H9 (cell line): ENCODE data around the gene OR2T10. TPM values are rescaled to one million over a fixed set of nuclear protein-coding genes. Genes with fewer than 3 reads are reported as not detected.

Source experiments
- DNase-seq: peaks from one replicate; pipeline ENCODE4 v3.0.0-alpha.2; 2017
- H2AFZ ChIP-seq: one replicate; pipeline ENCODE4 v1.6.1; 2013; ENCODE audit warnings: mild to moderate bottlenecking, low read length, control low read depth, moderate library complexity
- H2AK5ac ChIP-seq: 2 replicates; pipeline ENCODE4 v1.6.1; 2013; ENCODE audit warnings: low read length, control low read depth, mixed read lengths; ENCODE audit not compliant: insufficient read length
- H2BK120ac ChIP-seq: one replicate; pipeline ENCODE4 v1.6.1; 2013; ENCODE audit warnings: low read depth, mild to moderate bottlenecking, low read length, control low read depth, inconsistent platforms; ENCODE audit not compliant: poor library complexity, severe bottlenecking
- H2BK12ac ChIP-seq: 2 replicates; pipeline ENCODE4 v1.6.1; 2013; ENCODE audit warnings: low read length, control low read depth, mixed read lengths, low read depth; ENCODE audit not compliant: insufficient read length
- H2BK15ac ChIP-seq: 2 replicates; pipeline ENCODE4 v1.6.1; 2013; ENCODE audit warnings: low read depth, low read length, control low read depth
- H2BK20ac ChIP-seq: one replicate; pipeline ENCODE4 v1.6.1; 2013; ENCODE audit warnings: low read depth, mild to moderate bottlenecking, low read length, control low read depth, inconsistent platforms; ENCODE audit not compliant: poor library complexity, severe bottlenecking
- H2BK5ac ChIP-seq: 2 replicates; pipeline ENCODE4 v1.6.1; 2013; ENCODE audit warnings: low read length, control low read depth, mixed read lengths; ENCODE audit not compliant: insufficient read length
- H3K14ac ChIP-seq: 2 replicates; pipeline ENCODE4 v1.6.1; 2013; ENCODE audit warnings: low read length, control low read depth; ENCODE audit not compliant: insufficient read depth
- H3K18ac ChIP-seq: 2 replicates; pipeline ENCODE4 v1.6.1; 2013; ENCODE audit warnings: low read depth, mild to moderate bottlenecking, mixed read lengths, low read length, control low read depth; ENCODE audit not compliant: insufficient read length
- H3K23ac ChIP-seq: 2 replicates; pipeline ENCODE4 v1.6.1; 2013; ENCODE audit warnings: low read length, control low read depth, mixed read lengths, low read depth; ENCODE audit not compliant: insufficient read length
- H3K23me2 ChIP-seq: 2 replicates; pipeline ENCODE4 v1.6.1; 2013; ENCODE audit warnings: low read depth, mild to moderate bottlenecking, mixed read lengths, low read length, control low read depth; ENCODE audit not compliant: insufficient read length, poor library complexity, severe bottlenecking
- H3K27ac ChIP-seq: 2 replicates; pipeline ENCODE4 v1.5.1; 2013; ENCODE audit warnings: low read length, control low read depth, mixed read lengths, low read depth; ENCODE audit not compliant: insufficient read length
- H3K27me3 ChIP-seq: 2 replicates; pipeline ENCODE4 v1.6.1; 2013; ENCODE audit warnings: low read length, control low read depth, inconsistent platforms; ENCODE audit not compliant: insufficient read depth
- H3K4ac ChIP-seq: 2 replicates; pipeline ENCODE4 v1.6.1; 2013; ENCODE audit warnings: low read depth, mild to moderate bottlenecking, control low read depth, inconsistent platforms, low read length, moderate library complexity
- H3K4me1 ChIP-seq: 2 replicates; pipeline ENCODE4 v1.6.1; 2013; ENCODE audit warnings: low read length, control low read depth, inconsistent platforms; ENCODE audit not compliant: insufficient read depth
- H3K4me2 ChIP-seq: 2 replicates; pipeline ENCODE4 v1.6.1; 2013; ENCODE audit warnings: low read length, control low read depth, mixed read lengths; ENCODE audit not compliant: insufficient read length, insufficient read depth
- H3K56ac ChIP-seq: 2 replicates; pipeline ENCODE4 v1.6.1; 2013; ENCODE audit warnings: low read depth, mild to moderate bottlenecking, mixed read lengths, low read length, control low read depth; ENCODE audit not compliant: insufficient read length
- H3K79me1 ChIP-seq: 2 replicates; pipeline ENCODE4 v1.6.1; 2013; ENCODE audit warnings: low read depth, mild to moderate bottlenecking, moderate library complexity, low read length, control low read depth, inconsistent platforms; ENCODE audit not compliant: insufficient read depth, poor library complexity, severe bottlenecking
- H3K79me2 ChIP-seq: 2 replicates; pipeline ENCODE4 v1.6.1; 2013; ENCODE audit warnings: low read length, control low read depth, inconsistent platforms; ENCODE audit not compliant: insufficient read depth
- H3K9ac ChIP-seq: 2 replicates; pipeline ENCODE4 v1.6.1; 2013; ENCODE audit warnings: low read length, control low read depth, mixed read lengths; ENCODE audit not compliant: insufficient read length; ENCODE audit errors: extremely low read depth
- H3K9me3 ChIP-seq: one replicate; pipeline ENCODE4 v1.6.1; 2013; ENCODE audit warnings: low read depth, low read length, inconsistent platforms; ENCODE audit not compliant: control insufficient read depth
- H3T11ph ChIP-seq: one replicate; pipeline ENCODE4 v1.6.1; 2013; ENCODE audit warnings: mild to moderate bottlenecking, low read length, control low read depth, inconsistent platforms
- H4K20me1 ChIP-seq: one replicate; pipeline ENCODE4 v1.6.1; 2013; ENCODE audit not compliant: control insufficient read depth, insufficient read length, insufficient read depth
- H4K5ac ChIP-seq: 2 replicates; pipeline ENCODE4 v1.6.1; 2013; ENCODE audit warnings: low read depth, mild to moderate bottlenecking, mixed read lengths, low read length, control low read depth; ENCODE audit not compliant: insufficient read length
- H4K8ac ChIP-seq: replicated peaks from 2 replicates; pipeline ENCODE4 v1.6.1; 2013; ENCODE audit warnings: low read length, control low read depth, mixed read lengths, low read depth; ENCODE audit not compliant: insufficient read length
- H4K91ac ChIP-seq: 2 replicates; pipeline ENCODE4 v1.6.1; 2013; ENCODE audit warnings: low read depth, mild to moderate bottlenecking, moderate library complexity, mixed read lengths, low read length, control low read depth; ENCODE audit not compliant: insufficient read length
- H3K27ac Mint-ChIP-seq, 3 experiments: 2 replicates in 2 of 3; 3 replicates in 1 of 3; pipeline ENCODE4 v1.8.0; 2020 to 2021; ENCODE audit warnings: mixed read lengths in 3 of 3, mild to moderate bottlenecking in 1 of 3, moderate library complexity in 1 of 3
- H3K27me3 Mint-ChIP-seq: 2 replicates; pipeline ENCODE4 v1.8.0; 2021; ENCODE audit warnings: low read depth, mild to moderate bottlenecking, moderate library complexity, mixed read lengths
- H3K36me3 Mint-ChIP-seq, 3 experiments: 2 replicates in 2 of 3; 3 replicates in 1 of 3; pipeline ENCODE4 v1.8.0; 2020 to 2021; ENCODE audit warnings: low read depth in 3 of 3, mixed read lengths in 3 of 3; ENCODE audit not compliant: insufficient read depth in 1 of 3
- H3K4me1 Mint-ChIP-seq, 2 experiments: 2 replicates each; pipeline ENCODE4 v1.8.0; 2020; ENCODE audit warnings: mixed read lengths in 2 of 2
- H3K4me3 Mint-ChIP-seq, 2 experiments: 2 replicates in 1 of 2; 3 replicates in 1 of 2; pipeline ENCODE4 v1.8.0; 2020 to 2021; ENCODE audit warnings: mild to moderate bottlenecking in 2 of 2, mixed read lengths in 2 of 2, moderate library complexity in 1 of 2
- H3K9me3 Mint-ChIP-seq, 2 experiments: 2 replicates in 1 of 2; 3 replicates in 1 of 2; pipeline ENCODE4 v1.8.0; 2020; ENCODE audit warnings: mild to moderate bottlenecking in 2 of 2, mixed read lengths in 2 of 2, moderate library complexity in 1 of 2
- WGBS: extraction: QIAGEN DNeasy Blood & Tissue Kit; methylation state at CpG from one replicate; pipeline ENCODE4 v1.1.7; 2013; ENCODE audit warnings: missing lambda C conversion rate, low lambda C conversion rate, mixed read lengths; ENCODE audit not compliant: insufficient read length; ENCODE audit errors: extremely low coverage; 5-methylcytosine and 5-hydroxymethylcytosine counted together
- total RNA-seq: library from RNA; stranded (reverse); gene quantifications from 2 replicates; pipeline ENCODE4 v1.2.1, GENCODE V29; 2021
- TF ChIP-seq, protein P1 (sequence below): fragments of 200-600 bp; sonication (generic); conservative IDR thresholded peaks from 3 replicates; pipeline ENCODE4 v1.8.0; 2021; ENCODE audit warnings: antibody characterized with exemption, mild to moderate bottlenecking

OR2T10 gene
- total RNA-seq, 1 experiment from 2014 or later = not detected

DNA sequence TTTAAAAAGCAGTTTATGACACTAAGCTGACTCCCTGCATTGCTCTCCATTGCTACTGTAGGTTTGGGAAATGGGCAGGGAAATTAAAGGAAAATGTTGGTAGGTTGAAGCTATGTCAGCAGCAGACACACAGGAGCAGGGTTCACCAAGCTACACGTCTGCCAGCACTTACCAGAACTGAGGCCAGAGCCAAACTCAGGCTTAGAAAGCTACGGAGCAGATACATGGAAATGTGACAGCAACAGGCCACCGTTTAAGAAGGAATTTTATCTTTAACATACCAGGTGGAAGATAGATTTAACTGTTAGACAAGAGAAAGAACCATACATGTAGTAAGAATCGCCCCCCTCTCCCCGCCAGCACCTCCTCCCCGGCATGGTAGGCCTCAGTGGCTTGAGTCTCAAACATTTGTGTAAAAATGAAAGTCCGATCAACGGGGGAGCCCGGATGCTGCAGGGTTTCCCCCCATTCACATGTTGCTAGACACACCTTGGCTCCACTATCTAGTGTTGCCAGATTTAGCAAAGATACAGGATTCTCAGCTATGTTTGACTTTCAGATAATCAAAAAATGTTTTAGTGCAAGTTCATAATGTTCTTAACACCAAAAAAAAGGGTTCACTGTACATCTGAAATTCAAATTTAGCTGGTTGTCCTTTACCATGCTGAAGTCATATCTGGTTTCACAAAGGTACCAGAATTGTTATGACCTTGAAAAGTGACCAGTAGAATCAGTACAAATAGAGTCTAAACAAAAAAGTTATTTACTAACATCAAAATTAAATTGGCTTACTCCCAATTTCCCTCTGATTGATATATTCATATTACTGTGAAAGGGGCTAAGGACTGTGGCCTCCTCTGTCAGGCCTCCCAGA lies 30.7 kb upstream of the OR2T10 start:
- Histone ChIP-seq H3K27ac (no peak overlapping the region), H4K91ac (no peak overlapping the region), H2BK12ac (no peak overlapping the region), H3K27me3 (no peaks in the 10 kb centered on the region), H3K4ac (no peak overlapping the region), H3K79me1 (no peaks in the 10 kb centered on the region), H3K18ac (no peak overlapping the region), H4K8ac (no peak overlapping the region), H3K9ac (no peak overlapping the region), H3K9me3 (peaks cover 80% of the 10 kb centered on the region), H4K5ac (no peak overlapping the region), H3K4me1 (no peaks in the 10 kb centered on the region), H3K56ac (no peak overlapping the region), H2BK15ac (no peak overlapping the region), H2BK120ac (no peak overlapping the region), H3K79me2 (no peaks in the 10 kb centered on the region), H2AFZ (no peak overlapping the region), H4K20me1 (no peaks in the 10 kb centered on the region), H3K23ac (no peak overlapping the region), H3K4me2 (no peak overlapping the region), H2BK5ac (no peak overlapping the region), H3K23me2 (no peaks in the 10 kb centered on the region), H3T11ph (no peak overlapping the region), H3K14ac (no peak overlapping the region), H2AK5ac (no peak overlapping the region), H2BK20ac (no peak overlapping the region)
- no CpG with 5 or more reads among the region's 9 CpGs for WGBS
- DNase-seq = no peak
- H3K9me3 Mint-ChIP-seq = peaks cover 37 to 45% of the 10 kb centered on the region in 2 experiments
- no peak overlapping the region for H3K4me3 Mint-ChIP-seq
- H3K4me1 Mint-ChIP-seq = no peaks in the 10 kb centered on the region
- no peaks in the 10 kb centered on the region; the same call in 1 of the 2 replicates for H3K27me3 Mint-ChIP-seq
- no peak overlapping the region for H3K27ac Mint-ChIP-seq
- TF ChIP-seq, protein P1, sequence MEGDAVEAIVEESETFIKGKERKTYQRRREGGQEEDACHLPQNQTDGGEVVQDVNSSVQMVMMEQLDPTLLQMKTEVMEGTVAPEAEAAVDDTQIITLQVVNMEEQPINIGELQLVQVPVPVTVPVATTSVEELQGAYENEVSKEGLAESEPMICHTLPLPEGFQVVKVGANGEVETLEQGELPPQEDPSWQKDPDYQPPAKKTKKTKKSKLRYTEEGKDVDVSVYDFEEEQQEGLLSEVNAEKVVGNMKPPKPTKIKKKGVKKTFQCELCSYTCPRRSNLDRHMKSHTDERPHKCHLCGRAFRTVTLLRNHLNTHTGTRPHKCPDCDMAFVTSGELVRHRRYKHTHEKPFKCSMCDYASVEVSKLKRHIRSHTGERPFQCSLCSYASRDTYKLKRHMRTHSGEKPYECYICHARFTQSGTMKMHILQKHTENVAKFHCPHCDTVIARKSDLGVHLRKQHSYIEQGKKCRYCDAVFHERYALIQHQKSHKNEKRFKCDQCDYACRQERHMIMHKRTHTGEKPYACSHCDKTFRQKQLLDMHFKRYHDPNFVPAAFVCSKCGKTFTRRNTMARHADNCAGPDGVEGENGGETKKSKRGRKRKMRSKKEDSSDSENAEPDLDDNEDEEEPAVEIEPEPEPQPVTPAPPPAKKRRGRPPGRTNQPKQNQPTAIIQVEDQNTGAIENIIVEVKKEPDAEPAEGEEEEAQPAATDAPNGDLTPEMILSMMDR = no peak
- peaks cover 4 to 14% (median 4%) of the 10 kb centered on the region in 3 experiments; a peak in 6 of 7 replicates for H3K36me3 Mint-ChIP-seq
